Lower lobe of right lung (tissue), 2 donors: ENCODE data around the gene XPR1. TPM values are rescaled to one million over a fixed set of nuclear protein-coding genes. Genes with fewer than 3 reads are reported as not detected.

Source experiments
- ATAC-seq, 2 donors: fragments of 200-7000 bp; cut with Tn5 transposase; one replicate each; pipeline ENCODE4 v1.9.1; 2020 to 2022; ENCODE audit warnings: mild to moderate bottlenecking in 2 of 2, moderate library complexity in 2 of 2
- DNase-seq: peaks from one replicate; pipeline ENCODE4 v3.0.0-alpha.2; 2020
- H3K27ac ChIP-seq: fragments of 200-600 bp; one replicate; pipeline ENCODE4 v1.8.0; 2022
- H3K27me3 ChIP-seq: fragments of 200-600 bp; one replicate; pipeline ENCODE4 v1.8.0; 2022; ENCODE audit warnings: low read depth
- H3K36me3 ChIP-seq: fragments of 200-600 bp; one replicate; pipeline ENCODE4 v1.8.0; 2022; ENCODE audit warnings: mild to moderate bottlenecking
- H3K4me1 ChIP-seq: fragments of 200-600 bp; one replicate; pipeline ENCODE4 v1.8.0; 2022
- H3K4me3 ChIP-seq: fragments of 200-600 bp; one replicate; pipeline ENCODE4 v1.8.0; 2022; ENCODE audit warnings: mild to moderate bottlenecking
- H3K9me3 ChIP-seq: fragments of 200-600 bp; one replicate; pipeline ENCODE4 v1.8.0; 2022
- CTCF ChIP-seq: fragments of 200-600 bp; IDR thresholded peaks from one replicate; pipeline ENCODE4 v1.8.0; 2022; ENCODE audit warnings: antibody characterized with exemption, mild to moderate bottlenecking
- intact Hi-C: fragments of 100-400 bp; cut with DNase I; formaldehyde crosslinking; loops from one replicate; pipeline ENCODE4 v1.11.0; 2022
- total RNA-seq: library from RNA; stranded (reverse); fragmentation: NEBNext Ultra II Directional; extraction: Animal tissue kit (Norgen Biotek cat#: 25700); gene quantifications from one replicate; pipeline ENCODE4 v1.2.1, GENCODE V29; 2021
- donor health status: DM: no; HTN: yes; CAD: no; lungs with severe emphysema.

The XPR1 gene
- total RNA-seq, 1 donor from 2014 or later, result 21.1 TPM

GRCh38 chr1:180927841-180928240 lies 296.0 kb downstream of the XPR1 start:
- intact Hi-C loops, result no loop called here

GRCh38 chr1:180928331-180929230 lies 296.8 kb downstream of the XPR1 start:
- Histone ChIP-seq H3K4me3 (no peak overlapping the region), H3K27me3 (no peaks in the 10 kb centered on the region), H3K4me1 (peaks cover 21% of the 10 kb centered on the region), H3K9me3 (no peaks in the 10 kb centered on the region), H3K36me3 (no peaks in the 10 kb centered on the region), H3K27ac (peak overlapping the region; percentile 31)
- TF ChIP-seq CTCF, result no peak
- intact Hi-C loops, result no loop called here
- no peak for DNase-seq
- ATAC-seq, result no peak

More at GRCh38 chr1:180927841-180928240, 296.0 kb downstream of the XPR1 start:
- no peak for TF ChIP-seq CTCF
- Histone ChIP-seq H3K27me3 (no peaks in the 10 kb centered on the region), H3K4me3 (no peak overlapping the region), H3K36me3 (no peaks in the 10 kb centered on the region), H3K9me3 (no peaks in the 10 kb centered on the region), H3K27ac (peak overlapping the region; percentile 31), H3K4me1 (peaks cover 21% of the 10 kb centered on the region)
- ATAC-seq, result no peak
- DNase-seq, result no peak

DNA sequence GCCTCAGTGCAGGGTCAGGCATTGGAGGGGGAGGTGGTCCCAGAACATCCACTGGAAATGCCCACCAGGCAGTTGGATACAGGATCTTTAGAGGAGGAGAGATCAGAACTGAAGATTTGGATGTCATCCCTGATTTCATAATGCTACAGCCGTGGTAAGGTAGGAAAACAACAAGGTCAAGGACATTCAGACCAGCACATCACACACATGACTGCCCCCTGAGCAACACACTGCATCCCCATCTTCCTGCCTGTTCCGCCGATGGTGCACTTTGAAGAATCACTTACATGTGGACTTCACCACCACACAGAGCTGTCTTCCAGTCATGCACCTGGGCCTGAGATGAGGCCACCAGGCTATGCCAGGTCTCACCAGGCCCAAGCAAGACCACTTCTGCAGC lies 297.6 kb downstream of the XPR1 start:
- Histone ChIP-seq H3K4me3 (no peak overlapping the region), H3K27ac (no peak overlapping the region), H3K4me1 (peaks cover 21% of the 10 kb centered on the region), H3K9me3 (no peaks in the 10 kb centered on the region), H3K27me3 (no peaks in the 10 kb centered on the region), H3K36me3 (no peaks in the 10 kb centered on the region)
- TF ChIP-seq CTCF, result no peak
- intact Hi-C loops, result no loop called here
- ATAC-seq (no peak), DNase-seq (no peak)

- H3K4me1 ChIP-seq, result peaks cover 19% of the 10 kb centered on the region
- intact Hi-C loops, result no loop called here
- H3K27ac ChIP-seq, result no peak overlapping the region
- no peaks in the 10 kb centered on the region for H3K27me3 ChIP-seq
- no peaks in the 10 kb centered on the region for H3K9me3 ChIP-seq
- ATAC-seq (no peak), DNase-seq (no peak)
- H3K36me3 ChIP-seq, result peaks cover 9% of the 10 kb centered on the region
- no peak overlapping the region for H3K4me3 ChIP-seq
- no peak for TF ChIP-seq CTCF
These were observed 298.9 kb downstream of the XPR1 start for GRCh38 chr1:180930687-180931086.

- no peak for TF ChIP-seq CTCF
- DNase-seq, result no peak
- ATAC-seq, result no peak
- H3K27me3 ChIP-seq, result no peaks in the 10 kb centered on the region
- peaks cover 14% of the 10 kb centered on the region for H3K4me1 ChIP-seq
- H3K36me3 ChIP-seq, result peaks cover 18% of the 10 kb centered on the region
- no peak overlapping the region for H3K27ac ChIP-seq
- no peaks in the 10 kb centered on the region for H3K9me3 ChIP-seq
- intact Hi-C loops, result no loop called here
- H3K4me3 ChIP-seq, result no peak overlapping the region
These were observed 299.7 kb downstream of the XPR1 start for GRCh38 chr1:180931529-180931928.
